Measurements from ENCODE around the gene RAB3A. TPM values are rescaled to one million over a fixed set of nuclear protein-coding genes. Genes with fewer than 3 reads are reported as not detected.

RAB3A gene
- total and polyA plus RNA-seq, 9 of the 15 experiments (the other 6 are each of a cell fraction or from before 2014, with no cell fraction given) = 0.17 to 5.1 (median 0.90) TPM; not detected in 1

DNA sequence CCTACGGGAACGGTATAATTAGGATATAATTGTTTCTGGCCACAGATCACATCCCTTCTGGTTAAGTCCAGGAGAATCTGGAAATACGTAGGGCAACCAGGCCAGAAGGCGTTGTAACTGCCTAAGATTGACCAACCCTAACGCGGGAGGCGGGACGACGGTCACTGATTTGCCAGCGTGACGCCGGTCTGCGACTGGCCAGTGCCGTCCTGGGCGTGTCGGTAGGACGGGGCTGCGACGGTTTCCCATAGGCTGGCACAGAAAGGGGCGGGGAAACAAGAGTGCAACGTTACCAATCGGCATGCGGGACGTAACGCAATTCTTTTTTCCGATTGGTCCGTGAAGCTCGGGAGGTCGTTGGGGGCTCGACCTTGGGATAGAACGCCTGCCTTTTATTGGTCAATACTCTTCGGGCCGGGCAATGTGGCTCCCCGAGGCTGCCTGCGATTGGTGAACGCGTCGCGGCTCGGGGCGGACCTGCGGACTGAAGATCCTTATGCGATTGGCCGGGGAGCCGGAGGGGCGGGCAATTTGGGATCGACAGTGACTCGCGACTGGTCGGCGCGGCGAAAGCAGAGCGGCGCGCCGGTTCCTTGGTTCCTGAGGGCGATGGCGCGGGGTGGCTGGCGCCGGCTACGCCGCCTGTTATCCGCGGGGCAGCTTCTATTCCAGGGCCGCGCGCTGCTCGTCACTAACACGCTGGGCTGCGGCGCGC, 11.0 kb downstream of the RAB3A start, which contains the start of gene MPV17L2 (continued):
- TF ChIP-seq, protein P1, sequence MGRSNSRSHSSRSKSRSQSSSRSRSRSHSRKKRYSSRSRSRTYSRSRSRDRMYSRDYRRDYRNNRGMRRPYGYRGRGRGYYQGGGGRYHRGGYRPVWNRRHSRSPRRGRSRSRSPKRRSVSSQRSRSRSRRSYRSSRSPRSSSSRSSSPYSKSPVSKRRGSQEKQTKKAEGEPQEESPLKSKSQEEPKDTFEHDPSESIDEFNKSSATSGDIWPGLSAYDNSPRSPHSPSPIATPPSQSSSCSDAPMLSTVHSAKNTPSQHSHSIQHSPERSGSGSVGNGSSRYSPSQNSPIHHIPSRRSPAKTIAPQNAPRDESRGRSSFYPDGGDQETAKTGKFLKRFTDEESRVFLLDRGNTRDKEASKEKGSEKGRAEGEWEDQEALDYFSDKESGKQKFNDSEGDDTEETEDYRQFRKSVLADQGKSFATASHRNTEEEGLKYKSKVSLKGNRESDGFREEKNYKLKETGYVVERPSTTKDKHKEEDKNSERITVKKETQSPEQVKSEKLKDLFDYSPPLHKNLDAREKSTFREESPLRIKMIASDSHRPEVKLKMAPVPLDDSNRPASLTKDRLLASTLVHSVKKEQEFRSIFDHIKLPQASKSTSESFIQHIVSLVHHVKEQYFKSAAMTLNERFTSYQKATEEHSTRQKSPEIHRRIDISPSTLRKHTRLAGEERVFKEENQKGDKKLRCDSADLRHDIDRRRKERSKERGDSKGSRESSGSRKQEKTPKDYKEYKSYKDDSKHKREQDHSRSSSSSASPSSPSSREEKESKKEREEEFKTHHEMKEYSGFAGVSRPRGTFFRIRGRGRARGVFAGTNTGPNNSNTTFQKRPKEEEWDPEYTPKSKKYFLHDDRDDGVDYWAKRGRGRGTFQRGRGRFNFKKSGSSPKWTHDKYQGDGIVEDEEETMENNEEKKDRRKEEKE (IDR thresholded peaks at IDR 0.05; ENCODE audit: borderline replicate concordance in 1 of 2, control insufficient read depth in 1 of 2, low read depth in 2 of 2, low read length in 1 of 2) = no peak
- 0 out of 2 replicates have a peak, but pooled peaks have one; percentile 23 for TF ChIP-seq KDM2B (CRISPR knock-in tag; IDR thresholded peaks at IDR 0.05)
- TF ChIP-seq PCBP2 (IDR thresholded peaks at IDR 0.05; ENCODE audit: low read depth, low read length, poor library complexity, severe bottlenecking) = no peak
- TF ChIP-seq STAT6 (CRISPR knock-in tag; IDR thresholded peaks at IDR 0.05) = no peak; the same call in 1 of the 2 replicates
- TF ChIP-seq MEF2D (tag; conservative IDR thresholded peaks at IDR 0.05; ENCODE audit: low read depth) = no peak
- TF ChIP-seq POLR2H (tag; IDR thresholded peaks at IDR 0.05; ENCODE audit: low read depth) = no peak
- TF ChIP-seq KAT2B (IDR thresholded peaks at IDR 0.05; ENCODE audit: low read depth, low read length) = no peak
- no peak for TF ChIP-seq KLF1 (tag; IDR thresholded peaks at IDR 0.05)
- no peak for TF ChIP-seq ETV6 (IDR thresholded peaks at IDR 0.05; ENCODE audit: borderline replicate concordance in 1 of 2, low read depth in 2 of 2, low read length in 1 of 2)
- no peak for TF ChIP-seq ETV6 (CRISPR knock-in tag; IDR thresholded peaks at IDR 0.05; ENCODE audit: borderline replicate concordance)
- TF ChIP-seq ZNF354B (CRISPR knock-in tag; IDR thresholded peaks at IDR 0.05) = no peak
- no peak for TF ChIP-seq ZNF830 (CRISPR knock-in tag; IDR thresholded peaks at IDR 0.05)
- peak; percentile 77 for TF ChIP-seq SUPT5H (IDR thresholded peaks at IDR 0.05)
- TF ChIP-seq, protein P2, sequence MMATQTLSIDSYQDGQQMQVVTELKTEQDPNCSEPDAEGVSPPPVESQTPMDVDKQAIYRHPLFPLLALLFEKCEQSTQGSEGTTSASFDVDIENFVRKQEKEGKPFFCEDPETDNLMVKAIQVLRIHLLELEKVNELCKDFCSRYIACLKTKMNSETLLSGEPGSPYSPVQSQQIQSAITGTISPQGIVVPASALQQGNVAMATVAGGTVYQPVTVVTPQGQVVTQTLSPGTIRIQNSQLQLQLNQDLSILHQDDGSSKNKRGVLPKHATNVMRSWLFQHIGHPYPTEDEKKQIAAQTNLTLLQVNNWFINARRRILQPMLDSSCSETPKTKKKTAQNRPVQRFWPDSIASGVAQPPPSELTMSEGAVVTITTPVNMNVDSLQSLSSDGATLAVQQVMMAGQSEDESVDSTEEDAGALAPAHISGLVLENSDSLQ (IDR thresholded peaks at IDR 0.05) = peak; percentile 80
- TF ChIP-seq, protein P3, sequence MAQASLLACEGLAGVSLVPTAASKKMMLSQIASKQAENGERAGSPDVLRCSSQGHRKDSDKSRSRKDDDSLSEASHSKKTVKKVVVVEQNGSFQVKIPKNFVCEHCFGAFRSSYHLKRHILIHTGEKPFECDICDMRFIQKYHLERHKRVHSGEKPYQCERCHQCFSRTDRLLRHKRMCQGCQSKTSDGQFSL (CRISPR knock-in tag; IDR thresholded peaks at IDR 0.05) = no peak
- TF ChIP-seq, protein P3 (tag; IDR thresholded peaks at IDR 0.05) = no peak
- no peak for TF ChIP-seq ZNF668 (CRISPR knock-in tag; IDR thresholded peaks at IDR 0.05)
- no peak for TF ChIP-seq ZNF551 (CRISPR knock-in tag; IDR thresholded peaks at IDR 0.05)
- no peak for TF ChIP-seq ZNF311 (CRISPR knock-in tag; IDR thresholded peaks at IDR 0.05)
- TF ChIP-seq ZNF408 (CRISPR knock-in tag; IDR thresholded peaks at IDR 0.05; ENCODE audit: low read depth) = no peak
- TF ChIP-seq ZNF79 (CRISPR knock-in tag; IDR thresholded peaks at IDR 0.05; ENCODE audit: low read depth) = peak; percentile 12; the same call in 1 of the 2 replicates
